Peyer's patch (tissue), 4 donors: Measurements from ENCODE around the gene ST8SIA5. TPM values are rescaled to one million over a fixed set of nuclear protein-coding genes. Genes with fewer than 3 reads are reported as not detected.

Source experiments
- DNase-seq, 3 donors: peaks; one replicate each; pipeline ENCODE4 v3.0.0-alpha.2; 2017 to 2019
- H3K27ac ChIP-seq, 4 donors: fragments of 200-600 bp; sonication (generic); one replicate each; pipeline ENCODE4 v1.5.1; 2016 to 2019
- H3K27me3 ChIP-seq, 2 donors: fragments of 200-600 bp; sonication (generic); one replicate each; pipeline ENCODE4 v1.5.1; 2019
- H3K36me3 ChIP-seq, 3 donors: fragments of 200-600 bp; sonication (generic); one replicate each; pipeline ENCODE4 v1.5.1; 2016 to 2019
- H3K4me1 ChIP-seq, 4 donors: fragments of 200-600 bp; sonication (generic); one replicate each; pipeline ENCODE4 v1.5.1; 2016 to 2019
- H3K4me3 ChIP-seq, 4 donors: fragments of 200-600 bp; sonication (generic); 1 replicate in 3 of 4; 2 replicates in 1 of 4; pipeline ENCODE4 v1.5.1; 2016 to 2019; ENCODE audit warnings: mild to moderate bottlenecking in 1 of 4
- H3K9me3 ChIP-seq, 4 donors: fragments of 200-600 bp; sonication (generic); one replicate each; pipeline ENCODE4 v1.5.1; 2016 to 2019; ENCODE audit warnings: mild to moderate bottlenecking in 1 of 4
- CTCF ChIP-seq, 6 experiments: fragments of 450-650 bp in 4 of 6; fragments of 200-600 bp in 2 of 6; sonication (generic) in 1 of 6; IDR thresholded peaks; one replicate each; pipeline ENCODE4 v1.5.1; 2017 to 2019; ENCODE audit warnings: antibody characterized with exemption in 6 of 6, mild to moderate bottlenecking in 3 of 6, moderate library complexity in 1 of 6
- POLR2A ChIP-seq, 2 donors: fragments of 450-650 bp; IDR thresholded peaks; one replicate each; pipeline ENCODE4 v1.5.1; 2017; ENCODE audit warnings: antibody characterized with exemption in 2 of 2, mild to moderate bottlenecking in 2 of 2, moderate library complexity in 2 of 2
- total RNA-seq, 4 donors: library from RNA; depleted of rRNA; stranded (reverse); fragments of >200 nt; gene quantifications; one replicate each; pipeline ENCODE4 v1.1.0, GENCODE V29; 2016

Gene ST8SIA5
- total RNA-seq, 4 donors from 2014 or later: under 0.01 to 0.09 TPM; not detected in 2

- H3K4me3 ChIP-seq: no peak overlapping the region
- no peaks in the 10 kb centered on the region for H3K9me3 ChIP-seq
- TF ChIP-seq POLR2A (IDR thresholded peaks at IDR 0.05) (no peak), CTCF (IDR thresholded peaks at IDR 0.05) (no peak)
- no peaks in the 10 kb centered on the region for H3K36me3 ChIP-seq
- DNase-seq: no peak
- H3K27ac ChIP-seq: no peak overlapping the region
- H3K27me3 ChIP-seq: no peaks in the 10 kb centered on the region
- H3K4me1 ChIP-seq: no peaks in the 10 kb centered on the region
Measured at GRCh38 chr18:46716827-46717226, 40.0 kb downstream of the ST8SIA5 start.

GRCh38 chr18:46716336-46716735 is 40.5 kb downstream of the ST8SIA5 start:
- H3K4me1 ChIP-seq: no peaks in the 10 kb centered on the region
- DNase-seq: no peak
- TF ChIP-seq CTCF (IDR thresholded peaks at IDR 0.05) (no peak), POLR2A (IDR thresholded peaks at IDR 0.05) (no peak)

GRCh38 chr18:46715062-46715461 is 41.8 kb downstream of the ST8SIA5 start:
- Histone ChIP-seq H3K27ac (no peak overlapping the region), H3K4me1 (no peaks in the 10 kb centered on the region), H3K4me3 (no peak overlapping the region), H3K9me3 (no peaks in the 10 kb centered on the region), H3K36me3 (no peaks in the 10 kb centered on the region), H3K27me3 (no peaks in the 10 kb centered on the region)
- no peak for TF ChIP-seq POLR2A (IDR thresholded peaks at IDR 0.05)
- TF ChIP-seq CTCF (IDR thresholded peaks at IDR 0.05): no peak
- DNase-seq: no peak

More at GRCh38 chr18:46716336-46716735, 40.5 kb downstream of the ST8SIA5 start:
- H3K4me3 ChIP-seq: no peak overlapping the region
- no peaks in the 10 kb centered on the region for H3K27me3 ChIP-seq
- no peak overlapping the region for H3K27ac ChIP-seq
- no peaks in the 10 kb centered on the region for H3K36me3 ChIP-seq
- no peaks in the 10 kb centered on the region for H3K9me3 ChIP-seq

- Histone ChIP-seq H3K9me3 (no peaks in the 10 kb centered on the region), H3K36me3 (no peaks in the 10 kb centered on the region), H3K4me1 (no peaks in the 10 kb centered on the region), H3K27ac (no peak overlapping the region), H3K27me3 (no peaks in the 10 kb centered on the region), H3K4me3 (no peak overlapping the region)
- no peak for DNase-seq
- TF ChIP-seq POLR2A (IDR thresholded peaks at IDR 0.05) (no peak), CTCF (IDR thresholded peaks at IDR 0.05) (no peak)
Measured at GRCh38 chr18:46712406-46712805, 44.4 kb downstream of the ST8SIA5 start.

- no peaks in the 10 kb centered on the region for H3K4me1 ChIP-seq
- H3K9me3 ChIP-seq: no peaks in the 10 kb centered on the region
- no peak for TF ChIP-seq POLR2A (IDR thresholded peaks at IDR 0.05)
- TF ChIP-seq CTCF (IDR thresholded peaks at IDR 0.05): no peak
- H3K27me3 ChIP-seq: no peaks in the 10 kb centered on the region
- H3K36me3 ChIP-seq: no peaks in the 10 kb centered on the region
- no peak overlapping the region for H3K4me3 ChIP-seq
- no peak overlapping the region for H3K27ac ChIP-seq
- no peak for DNase-seq
Measured at GRCh38 chr18:46711444-46711863, 45.4 kb downstream of the ST8SIA5 start.

GRCh38 chr18:46706968-46707367 is 49.9 kb downstream of the ST8SIA5 start:
- no peaks in the 10 kb centered on the region for H3K9me3 ChIP-seq
- no peaks in the 10 kb centered on the region for H3K36me3 ChIP-seq
- H3K4me1 ChIP-seq: no peaks in the 10 kb centered on the region
- no peak for TF ChIP-seq POLR2A (IDR thresholded peaks at IDR 0.05)
- TF ChIP-seq CTCF (IDR thresholded peaks at IDR 0.05): no peak
- H3K27me3 ChIP-seq: no peaks in the 10 kb centered on the region
- H3K4me3 ChIP-seq: no peak overlapping the region
- no peak overlapping the region for H3K27ac ChIP-seq
- DNase-seq: no peak
